Activated CD8-positive, alpha-beta memory T cell treated with anti-CD3 and anti-CD28 coated beads for 24 hours (primary cell): ENCODE measurements around the gene CHRNA10.
"Not testable (repeated sequence)": the region's sequence is repeated elsewhere in the genome, so short reads cannot be mapped to it uniquely, and the experiment has no call there.

ENCODE experiments used
- DNase-seq: peaks from one replicate; pipeline ENCODE4 v3.0.0-alpha.2; 2020

The CHRNA10 gene

DNA sequence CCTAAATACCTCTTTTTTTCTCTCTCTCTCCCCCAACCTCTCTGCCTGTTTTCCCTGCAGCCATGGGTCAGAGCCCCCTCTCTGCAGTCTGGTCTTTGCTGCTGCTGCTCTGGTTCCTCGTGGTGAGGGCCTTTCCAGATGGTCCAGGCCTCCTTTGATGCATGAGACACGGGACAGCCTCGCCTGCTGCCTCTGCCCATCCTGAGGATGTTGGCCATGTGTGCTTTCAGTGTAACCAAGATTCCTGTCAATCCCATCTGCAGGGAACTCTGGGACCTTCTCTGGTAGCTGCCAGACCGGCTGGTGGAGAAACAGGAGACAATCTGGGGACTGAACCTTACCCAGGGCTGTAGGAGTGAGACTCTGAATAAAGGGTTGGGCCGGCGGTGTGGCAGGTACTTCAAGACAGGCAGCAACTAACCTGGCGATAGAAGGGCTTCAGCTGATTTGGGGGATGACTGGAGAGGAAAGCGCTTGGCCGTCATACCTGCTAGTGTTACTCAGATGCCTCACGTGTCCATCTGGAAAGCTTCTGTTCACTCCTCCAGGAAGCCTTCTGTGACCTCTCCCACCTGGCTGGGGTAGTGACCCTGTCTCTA lies 7.1 kb downstream of the CHRNA10 start:
- no peak for DNase-seq

DNA sequence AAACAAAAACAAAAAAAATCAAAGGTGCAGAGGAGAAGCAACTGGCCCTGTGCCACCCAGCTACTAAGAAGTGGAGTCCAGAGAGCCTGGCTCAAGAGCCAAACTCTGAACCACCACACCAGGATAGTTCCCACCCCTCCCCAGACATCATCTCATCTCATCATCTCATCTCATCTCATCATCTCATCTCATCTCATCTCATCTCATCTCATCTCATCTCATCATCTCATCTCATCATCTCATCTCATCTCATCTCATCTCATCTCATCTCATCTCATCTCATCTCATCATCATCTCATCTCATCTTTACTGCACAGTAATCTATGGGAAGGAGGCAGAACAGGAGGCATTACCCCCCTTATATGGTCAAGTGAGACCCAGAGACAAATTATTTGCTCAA lies 8.3 kb downstream of the CHRNA10 start:
- no peak for DNase-seq

DNA sequence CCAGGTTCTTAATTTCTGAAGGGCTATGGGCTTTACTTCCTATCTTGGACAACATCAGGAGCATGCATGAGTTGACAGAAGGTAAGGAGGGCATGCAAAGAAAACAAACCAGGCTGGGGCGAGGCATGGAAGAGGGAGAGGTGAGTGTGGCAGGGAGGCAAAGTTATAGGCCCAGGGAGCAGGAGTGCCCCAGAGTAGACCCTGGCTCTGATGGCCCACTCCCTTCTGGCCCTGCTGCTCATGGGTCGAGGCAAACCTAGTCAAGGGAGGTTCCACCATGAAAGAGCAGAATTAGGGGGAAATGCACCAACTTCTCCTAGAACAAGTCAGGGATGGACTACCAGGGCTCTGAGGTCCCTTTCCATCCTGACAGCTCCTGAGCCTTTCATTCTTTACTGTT lies 10.2 kb downstream of the CHRNA10 start:
- peak; percentile 42 for DNase-seq

DNA sequence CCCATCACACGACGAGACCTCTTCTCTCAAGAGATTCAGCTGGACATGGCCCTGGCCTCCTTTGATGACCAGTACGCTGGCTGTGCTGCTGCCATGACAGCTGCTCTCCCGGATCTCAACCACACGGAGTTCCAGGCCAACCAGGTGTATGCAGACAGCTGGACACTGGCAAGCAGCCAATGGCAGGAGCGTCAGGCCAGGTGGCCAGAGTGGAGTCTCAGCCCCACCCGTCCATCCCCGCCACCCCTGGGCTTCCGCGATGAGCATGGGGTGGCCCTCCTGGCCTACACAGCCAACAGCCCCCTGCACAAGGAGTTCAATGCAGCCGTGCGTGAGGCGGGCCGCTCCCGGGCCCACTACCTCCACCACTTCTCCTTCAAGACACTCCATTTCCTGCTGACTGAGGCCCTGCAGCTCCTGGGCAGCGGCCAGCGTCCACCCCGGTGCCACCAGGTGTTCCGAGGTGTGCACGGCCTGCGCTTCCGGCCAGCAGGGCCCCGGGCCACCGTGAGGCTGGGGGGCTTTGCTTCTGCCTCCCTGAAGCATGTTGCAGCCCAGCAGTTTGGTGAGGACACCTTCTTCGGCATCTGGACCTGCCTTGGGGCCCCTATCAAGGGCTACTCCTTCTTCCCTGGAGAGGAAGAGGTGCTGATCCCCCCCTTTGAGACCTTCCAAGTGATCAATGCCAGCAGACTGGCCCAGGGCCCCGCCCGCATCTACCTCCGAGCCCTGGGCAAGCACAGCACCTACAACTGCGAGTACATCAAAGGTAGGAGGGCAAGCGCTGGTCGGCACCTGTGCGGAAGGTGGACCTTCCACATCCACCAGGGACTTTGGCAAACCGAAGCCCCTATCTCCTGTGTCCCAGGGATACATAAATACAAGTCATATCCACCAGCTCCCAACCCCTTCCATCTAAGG lies 11.3 kb downstream of the CHRNA10 start:
- peak; percentile 48 for DNase-seq

DNA sequence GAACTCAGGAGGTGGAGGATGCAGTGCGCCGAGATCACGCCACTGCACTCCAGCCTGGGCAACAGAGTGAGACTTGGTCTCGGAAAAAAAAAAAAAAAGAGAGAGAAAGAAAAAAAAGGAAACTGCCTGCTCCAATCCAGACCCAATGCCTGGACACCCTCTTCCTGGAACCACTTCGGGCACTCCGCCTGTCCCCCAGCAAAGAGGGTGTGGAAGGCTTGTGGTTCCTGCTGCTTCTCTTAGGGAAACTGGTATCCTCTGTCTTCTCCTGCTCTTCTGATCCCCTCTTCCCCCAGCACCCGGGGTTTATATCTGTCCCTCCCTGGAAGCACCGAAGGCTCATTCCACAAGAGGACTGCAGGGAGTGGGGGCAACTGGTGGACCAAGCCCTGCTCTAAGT lies 12.9 kb downstream of the CHRNA10 start:
- DNase-seq = no peak

DNA sequence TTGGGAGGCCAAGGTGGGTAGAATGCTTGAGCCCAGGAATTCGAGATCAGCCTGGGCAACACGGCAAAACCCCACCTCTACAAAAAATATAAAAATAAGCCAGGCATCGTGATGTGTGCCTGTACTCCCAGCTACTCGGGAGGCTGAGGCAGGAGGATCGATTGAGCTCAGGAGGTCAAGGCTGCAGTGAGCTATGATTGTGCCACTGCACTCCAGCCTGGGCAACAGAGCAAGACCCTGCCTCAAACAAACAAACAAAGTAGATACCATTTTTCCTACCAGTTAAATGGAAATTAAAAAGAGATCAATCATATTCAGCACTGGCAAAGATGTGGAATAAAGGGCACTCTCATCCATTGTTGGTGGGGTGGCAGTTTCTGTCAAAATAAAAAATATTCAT lies 13.9 kb downstream of the CHRNA10 start:
- not testable (repeated sequence) for DNase-seq

DNA sequence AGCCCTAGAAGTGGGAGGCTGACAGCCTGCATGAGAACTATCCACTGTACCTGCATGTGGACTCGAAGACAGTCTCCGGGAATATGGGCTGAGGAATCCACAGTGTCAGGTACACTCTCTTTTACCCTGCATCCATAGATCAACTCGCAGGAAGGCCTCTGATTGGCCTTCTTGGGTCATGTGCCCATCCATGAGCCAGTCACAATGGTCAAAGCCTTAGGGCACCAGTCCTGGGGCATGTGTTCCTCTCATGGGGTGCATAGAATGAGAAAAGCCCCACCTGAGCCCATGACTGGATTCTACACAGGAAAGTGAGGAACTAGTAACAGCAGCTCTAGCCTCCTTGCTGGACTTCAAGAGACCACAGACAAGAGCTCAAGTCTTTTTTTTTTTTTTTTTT lies 15.6 kb downstream of the CHRNA10 start:
- DNase-seq = no peak

DNA sequence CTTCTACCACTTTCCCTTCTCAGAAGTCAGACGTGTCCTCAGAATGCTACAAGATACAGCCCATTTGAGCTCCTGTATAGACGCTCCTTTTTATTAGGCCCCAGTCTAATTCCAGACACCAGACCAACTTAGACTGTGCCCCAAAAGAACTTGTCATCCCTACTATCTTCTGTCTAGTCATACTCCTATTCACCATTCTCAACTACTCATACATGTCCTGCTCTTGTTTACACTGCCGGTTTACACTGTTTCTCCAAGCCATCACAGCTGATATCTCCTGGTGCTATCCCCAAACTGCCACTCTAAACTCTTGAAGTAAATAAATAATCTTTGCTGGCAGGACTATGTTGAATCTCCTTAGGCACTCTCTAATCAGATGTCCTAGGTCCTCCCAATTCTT lies 18.7 kb downstream of the CHRNA10 start:
- DNase-seq = not testable (repeated sequence)

DNA sequence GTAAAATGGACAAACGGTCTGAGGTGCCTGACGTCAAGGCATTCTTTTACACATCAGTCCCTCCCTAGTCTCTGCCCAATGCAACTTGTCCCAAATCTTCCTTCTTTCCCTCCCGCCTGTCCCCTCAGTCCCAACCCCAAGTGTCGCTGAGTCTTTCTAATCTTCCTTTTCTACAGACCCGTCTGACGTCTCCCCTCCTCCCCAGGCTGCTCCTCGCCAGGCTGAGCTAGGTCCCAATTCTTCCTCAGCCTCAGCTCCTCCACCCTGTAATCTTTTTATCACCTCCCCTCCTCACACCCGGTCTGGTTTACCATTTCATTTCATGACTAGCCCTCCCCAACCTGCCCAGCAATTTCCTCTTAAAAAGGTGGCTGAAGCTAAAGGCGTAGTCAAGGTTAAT lies 21.8 kb downstream of the CHRNA10 start:
- not testable (repeated sequence) for DNase-seq

DNA sequence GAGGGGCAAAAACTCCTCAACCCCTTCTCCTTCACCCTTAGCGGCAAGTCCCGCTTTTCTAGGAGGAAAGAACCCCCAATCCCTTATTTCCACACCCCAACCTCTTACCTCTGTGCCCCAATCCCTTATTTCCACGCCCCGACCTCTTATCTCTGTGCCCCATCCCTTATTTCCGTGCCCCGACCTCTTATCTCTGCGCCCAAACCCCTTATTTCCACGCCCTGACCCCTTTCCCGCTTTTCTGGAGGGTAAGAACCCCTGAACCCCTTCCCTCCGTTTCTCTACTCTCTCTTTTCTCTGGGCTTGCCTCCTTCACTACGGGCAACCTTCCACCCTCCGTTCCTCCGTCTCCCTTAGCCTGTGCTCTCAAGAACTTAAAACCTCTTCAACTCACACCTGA lies 22.3 kb downstream of the CHRNA10 start:
- not testable (repeated sequence) for DNase-seq

DNA sequence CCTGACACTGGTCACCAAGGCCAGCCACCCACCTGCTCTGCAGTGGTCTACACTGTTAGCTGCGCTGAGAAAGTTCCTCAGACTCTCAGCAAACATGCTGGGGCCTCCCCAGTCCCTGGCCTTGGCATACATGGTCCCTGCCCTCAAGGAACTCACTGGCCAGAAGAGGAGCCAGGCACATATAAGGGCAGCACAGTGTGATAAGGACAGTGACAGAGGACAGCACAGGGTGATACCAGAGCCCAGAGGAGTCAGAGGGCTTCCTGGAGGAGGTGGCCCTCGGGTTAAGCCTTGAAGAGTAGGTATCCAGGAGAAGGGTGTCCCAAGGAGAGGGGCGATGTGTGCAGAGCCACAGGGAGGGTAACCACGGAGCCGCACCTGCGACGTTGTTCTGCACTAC lies 25.6 kb downstream of the CHRNA10 start:
- no peak for DNase-seq

DNA sequence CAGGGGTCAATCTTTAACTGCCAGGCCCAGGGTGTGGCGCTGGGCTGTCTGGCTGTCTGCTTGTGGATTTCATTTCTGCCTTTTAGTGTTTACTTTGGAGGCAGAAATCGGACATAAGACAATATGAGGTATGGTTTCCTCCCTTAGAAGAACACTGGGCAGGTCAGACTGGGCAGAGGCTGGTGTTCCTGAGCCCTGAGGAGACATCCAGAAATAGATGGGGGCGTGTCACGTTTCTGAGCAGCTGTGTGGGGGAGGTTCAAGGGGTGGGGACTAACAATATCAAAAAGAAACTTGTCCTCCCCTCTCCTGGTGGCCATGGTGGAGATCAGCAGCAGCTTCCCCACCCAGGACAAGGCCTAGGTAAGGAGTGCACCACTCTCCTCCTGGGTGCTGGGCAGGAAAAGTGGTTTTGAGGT lies 26.4 kb downstream of the CHRNA10 start, which contains the start of gene ART1:
TSS of gene ART1 (plus strand) at position 312 of the 419 bp plus-strand sequence. CDS start 14,086 bp downstream, outside the sequence.
- no peak for DNase-seq

DNA sequence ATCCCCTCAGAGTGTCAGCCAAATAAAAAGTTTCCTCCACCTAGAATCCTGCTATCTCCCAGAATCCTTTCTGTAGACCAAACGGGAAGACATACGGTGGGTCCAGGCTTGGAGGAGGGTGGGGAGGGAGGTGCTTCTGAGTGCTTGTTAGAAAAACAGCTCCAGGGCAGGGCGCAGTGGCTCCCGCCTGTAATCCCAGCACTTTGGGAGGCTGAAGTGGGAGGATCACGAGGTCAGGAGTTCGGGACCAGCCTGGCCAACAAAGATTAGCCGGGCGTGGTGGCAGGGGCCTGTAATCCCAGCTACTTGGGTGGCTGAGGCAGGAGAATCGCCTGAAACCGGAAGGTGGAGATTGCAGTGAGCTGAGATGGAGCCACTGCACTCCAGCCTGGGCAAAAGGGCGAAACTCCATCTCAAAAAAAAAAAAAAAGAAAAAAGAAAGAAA lies 28.1 kb downstream of the CHRNA10 start:
- DNase-seq = not testable (repeated sequence)

DNA sequence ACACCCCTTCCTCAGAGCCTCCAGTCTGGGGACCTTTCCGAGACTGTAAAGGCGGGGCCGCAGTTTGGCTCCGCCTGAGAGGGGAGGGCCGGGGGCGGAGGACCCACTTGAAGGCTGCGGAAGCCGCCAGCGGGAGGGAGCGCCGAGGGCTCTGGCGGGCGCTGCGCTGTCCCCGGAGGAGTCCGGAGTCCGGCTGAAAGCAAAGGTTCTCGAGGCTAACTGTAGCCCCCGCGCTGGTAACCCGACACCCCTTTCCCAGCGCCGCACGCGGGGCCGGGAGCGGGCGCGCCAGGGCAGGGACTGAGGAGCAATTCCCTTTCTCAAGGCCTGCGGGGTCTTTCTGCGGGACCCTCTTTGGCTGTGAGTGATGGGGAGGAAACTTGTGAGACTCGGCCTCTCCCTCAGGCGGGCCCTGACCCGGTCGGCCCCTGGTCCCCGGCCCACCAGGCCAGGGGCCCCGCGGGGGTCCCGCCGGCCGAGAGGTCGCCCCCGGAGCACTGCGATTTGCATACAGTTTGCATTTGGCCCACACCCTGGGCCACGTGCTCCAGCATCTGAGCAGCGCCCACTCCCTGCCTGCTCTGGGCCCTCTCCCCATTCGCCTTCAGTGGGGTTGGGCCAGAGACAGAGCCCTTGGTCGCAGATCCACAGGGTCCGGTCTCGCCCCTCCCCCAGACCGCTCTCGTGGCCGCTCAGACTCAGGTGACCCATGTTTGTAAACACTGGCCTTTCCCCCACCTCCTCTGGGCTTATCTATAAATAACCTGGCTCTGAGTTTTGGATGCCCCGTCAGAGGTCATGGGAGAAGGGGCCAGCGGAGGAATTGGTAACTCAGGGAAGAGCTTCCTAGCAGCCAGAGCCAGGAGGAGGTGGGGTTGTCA lies 28.9 kb downstream of the CHRNA10 start:
- peak; percentile 89 for DNase-seq

DNA sequence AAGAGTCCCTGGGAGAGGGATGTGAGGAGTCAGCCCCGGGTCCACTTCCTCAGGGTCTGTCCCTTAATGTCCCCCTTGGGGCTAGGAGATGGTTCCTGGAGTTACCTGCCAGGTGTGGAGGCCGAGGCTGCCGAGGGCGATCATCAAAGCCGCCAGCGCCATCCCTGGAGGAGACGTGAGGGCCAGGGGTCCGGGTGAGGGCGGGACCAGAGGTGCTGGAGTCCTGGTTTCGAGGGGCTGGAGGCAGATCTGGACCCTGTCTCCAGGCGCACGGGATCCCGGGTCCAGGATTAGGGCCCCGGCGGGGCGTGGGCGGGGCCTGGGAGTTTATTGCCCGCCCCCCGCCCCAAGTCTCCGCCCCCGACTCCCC lies 29.5 kb downstream of the CHRNA10 start, which contains the start of gene ART5:
TSS of gene ART5 (minus strand) at position 292 of the 370 bp plus-strand sequence. CDS start at position 162, 130 bp downstream.
- peak; percentile 59 for DNase-seq

DNA sequence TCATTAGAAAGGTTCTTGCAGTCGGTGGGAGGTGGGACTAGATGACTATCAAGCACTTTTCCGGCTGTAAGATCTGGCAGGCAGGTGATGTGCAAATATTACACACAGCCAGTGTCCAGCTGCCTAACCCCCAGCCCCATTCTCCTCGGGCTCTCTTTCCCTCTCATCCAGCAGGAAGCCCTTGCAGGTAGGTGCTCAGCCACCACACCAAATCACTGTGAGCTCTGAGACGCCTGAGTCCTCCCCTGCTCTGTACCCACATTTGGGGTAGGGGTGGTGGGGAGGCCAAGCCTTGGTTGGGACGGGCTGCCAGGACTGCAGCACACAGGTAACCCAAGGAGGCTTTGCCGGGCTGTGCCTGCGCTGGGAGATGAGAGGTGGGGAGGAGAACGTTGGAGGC lies 30.0 kb downstream of the CHRNA10 start:
- no peak for DNase-seq

DNA sequence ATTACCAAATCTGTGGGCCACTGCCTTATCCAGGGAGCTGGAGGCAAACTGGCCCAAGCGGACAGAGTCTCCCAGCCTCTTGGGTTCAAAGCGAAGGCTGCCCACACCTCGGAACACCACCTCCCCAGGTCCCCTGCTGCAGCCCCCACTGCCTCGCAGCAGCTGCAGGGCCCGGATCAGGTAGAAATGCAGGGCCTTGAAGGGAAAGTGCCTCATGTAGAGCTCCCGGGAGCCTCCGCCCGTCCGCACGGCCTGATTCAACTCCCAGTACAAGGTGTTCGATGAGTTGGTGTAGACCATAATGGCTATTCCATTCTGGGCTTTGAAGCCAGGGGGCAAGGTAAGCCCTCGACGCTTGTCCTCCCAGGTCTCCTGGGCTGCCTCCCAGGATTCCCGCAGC lies 31.3 kb downstream of the CHRNA10 start:
- DNase-seq = no peak

DNA sequence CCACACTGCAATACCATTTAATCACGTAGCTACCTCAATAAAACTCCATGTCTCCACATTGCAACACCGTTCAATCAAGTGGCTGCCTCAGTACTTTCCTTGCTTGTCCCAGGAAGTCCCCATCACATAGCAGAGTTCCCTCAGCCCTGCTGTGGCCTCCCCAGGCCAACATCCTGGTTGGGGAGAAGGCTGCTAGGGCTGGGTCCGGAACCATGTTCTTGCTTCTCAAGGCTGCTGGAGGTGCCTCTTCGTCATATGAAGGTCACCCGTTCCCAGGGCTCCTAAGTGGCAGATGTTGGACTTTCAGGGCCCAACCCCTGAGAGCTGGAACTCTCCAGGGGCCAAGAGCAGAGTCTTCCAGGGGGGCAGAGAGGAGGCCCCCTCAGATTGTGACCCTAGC lies 32.7 kb downstream of the CHRNA10 start:
- no peak for DNase-seq

DNA sequence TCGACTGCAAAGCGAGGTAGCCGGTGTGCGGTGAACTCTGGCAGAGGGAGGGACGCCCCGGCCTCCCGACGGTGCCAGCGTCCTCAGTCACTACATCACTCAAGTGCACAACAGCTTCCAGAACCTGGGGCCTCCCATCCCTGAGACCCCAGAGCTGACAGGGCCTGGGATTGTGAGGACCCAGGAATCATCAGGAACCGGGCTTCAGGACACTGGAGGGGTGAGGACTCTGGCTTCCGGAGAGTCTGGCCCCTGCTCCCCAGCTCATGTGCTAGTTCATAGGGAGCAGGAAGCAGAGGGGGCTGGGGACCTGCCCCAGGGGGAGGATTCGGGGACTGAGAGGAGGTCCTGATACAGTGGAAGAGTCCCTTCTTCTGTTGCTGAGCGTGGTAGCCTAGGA lies 34.0 kb downstream of the CHRNA10 start:
- no peak for DNase-seq

DNA sequence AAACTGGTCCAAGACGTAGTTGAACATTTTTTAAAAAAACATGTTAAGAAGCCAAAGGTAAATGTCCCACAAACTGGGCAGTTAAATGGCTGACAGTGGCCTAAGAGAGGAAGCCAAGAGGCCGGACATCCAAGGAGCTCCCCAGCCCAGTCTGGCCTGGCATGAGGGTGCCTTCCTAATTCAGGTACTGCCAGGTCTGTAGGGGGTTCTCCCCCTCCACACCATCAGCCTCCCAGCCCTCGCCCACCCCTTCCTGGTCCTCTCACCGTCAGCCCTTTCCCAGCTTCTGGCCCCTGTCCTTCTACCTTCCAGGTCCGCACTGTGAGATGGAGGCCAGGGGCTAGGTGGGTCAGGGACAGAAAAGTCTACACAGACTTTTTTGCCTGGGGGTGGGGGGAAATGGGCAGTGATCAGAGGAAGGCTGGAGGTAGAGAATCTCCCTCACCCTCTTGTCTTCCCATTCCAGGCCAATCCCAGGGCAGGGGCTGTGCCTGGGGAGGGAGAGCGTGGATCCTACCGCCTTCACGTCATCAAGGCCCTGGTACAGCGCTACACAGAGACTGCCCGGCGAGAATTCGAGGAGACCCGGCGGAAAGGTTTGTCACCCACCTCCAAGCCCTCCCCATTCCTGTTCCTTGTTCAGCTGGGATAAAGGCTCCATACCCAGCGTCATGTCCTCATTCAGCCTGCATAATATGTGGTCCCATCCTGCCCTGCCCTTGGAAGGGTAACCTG lies 35.4 kb downstream of the CHRNA10 start:
- no peak for DNase-seq

DNA sequence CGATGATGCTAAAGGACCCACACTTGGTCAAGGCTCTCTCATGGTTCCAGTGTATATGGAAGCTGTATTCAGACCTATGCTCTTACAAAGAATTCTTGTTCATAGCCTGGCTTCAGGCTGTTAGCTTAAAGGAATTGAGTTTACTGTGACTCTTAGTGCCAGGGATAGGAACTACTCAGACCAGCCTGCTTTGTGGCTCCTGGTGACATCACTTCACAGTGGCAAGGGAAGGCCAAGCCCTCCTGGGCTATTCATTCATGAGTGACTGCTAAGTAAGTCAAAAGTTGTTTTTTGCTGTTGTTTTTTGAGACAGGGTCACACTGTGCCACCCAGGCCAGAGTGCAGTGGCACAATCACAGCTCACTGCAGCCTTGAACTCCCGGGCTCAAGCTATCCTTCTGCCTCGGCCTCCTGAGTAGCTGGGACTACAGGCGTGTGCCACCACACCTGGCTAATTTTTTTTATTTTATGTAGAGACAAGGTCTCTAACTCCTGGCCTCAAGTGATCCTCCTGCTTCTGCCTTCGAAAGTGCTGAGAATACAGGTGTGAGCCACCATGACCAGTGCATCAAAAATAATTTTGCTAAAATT lies 39.0 kb downstream of the CHRNA10 start:
- DNase-seq = no peak

DNA sequence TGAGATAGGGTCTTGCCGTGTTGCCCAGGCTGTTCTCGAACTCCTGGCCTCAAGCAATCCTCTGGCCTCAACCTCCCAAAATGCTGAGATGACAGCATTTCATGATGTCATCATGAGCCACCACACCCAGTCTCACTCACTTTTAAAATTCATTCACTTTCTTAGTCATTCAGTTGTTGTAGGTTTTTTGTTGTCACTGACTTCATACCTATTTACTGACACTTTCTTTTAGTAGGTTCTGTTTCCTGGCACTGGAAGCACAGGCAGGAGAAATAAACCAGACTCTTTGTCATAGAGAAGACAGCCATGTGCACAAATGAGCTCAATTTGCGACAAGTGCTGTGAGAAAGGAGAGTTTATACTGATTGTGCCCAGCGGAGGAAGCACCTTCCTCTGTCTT lies 39.9 kb downstream of the CHRNA10 start:
- DNase-seq = no peak
